ENCODE measurements around the gene KLRG1. TPM values are rescaled to one million over a fixed set of nuclear protein-coding genes. Genes with fewer than 3 reads are reported as not detected.

Gene KLRG1
- total RNA-seq, 1 experiment from 2014 or later, result 2.1 TPM

DNA sequence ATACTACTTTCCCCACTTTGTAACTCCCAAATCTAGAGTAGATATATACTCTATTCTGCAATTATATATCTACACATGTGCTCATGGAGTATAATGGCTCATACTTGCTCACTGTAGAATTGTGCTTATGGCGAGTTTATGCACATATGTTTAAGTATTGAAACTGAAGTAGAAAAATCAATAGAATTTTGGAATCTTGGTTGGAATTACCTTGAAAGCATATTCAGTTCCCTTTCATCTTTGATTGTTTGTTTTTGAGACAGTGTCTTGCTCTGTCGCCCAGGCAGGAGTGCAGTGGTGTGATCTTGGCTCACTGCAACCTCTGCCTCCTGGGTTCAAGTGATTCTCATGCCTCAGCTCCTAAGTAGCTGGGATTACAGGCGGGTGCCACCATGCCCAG, 4.5 kb downstream of the KLRG1 start:
- H3K9ac ChIP-seq (ENCODE audit: extremely low read depth, insufficient read length, low read length), result no peak overlapping the region
- H3K18ac ChIP-seq (ENCODE audit: insufficient read length, low read depth, low read length), result no peak overlapping the region
- H2BK12ac ChIP-seq (ENCODE audit: insufficient read length, low read depth, low read length), result no peak overlapping the region
- no peak overlapping the region for H3K56ac ChIP-seq (ENCODE audit: insufficient read length, low read depth, low read length)
- no peaks in the 10 kb centered on the region for H3K27me3 ChIP-seq (ENCODE audit: insufficient read depth, low read length)
- TF ChIP-seq, protein P1, sequence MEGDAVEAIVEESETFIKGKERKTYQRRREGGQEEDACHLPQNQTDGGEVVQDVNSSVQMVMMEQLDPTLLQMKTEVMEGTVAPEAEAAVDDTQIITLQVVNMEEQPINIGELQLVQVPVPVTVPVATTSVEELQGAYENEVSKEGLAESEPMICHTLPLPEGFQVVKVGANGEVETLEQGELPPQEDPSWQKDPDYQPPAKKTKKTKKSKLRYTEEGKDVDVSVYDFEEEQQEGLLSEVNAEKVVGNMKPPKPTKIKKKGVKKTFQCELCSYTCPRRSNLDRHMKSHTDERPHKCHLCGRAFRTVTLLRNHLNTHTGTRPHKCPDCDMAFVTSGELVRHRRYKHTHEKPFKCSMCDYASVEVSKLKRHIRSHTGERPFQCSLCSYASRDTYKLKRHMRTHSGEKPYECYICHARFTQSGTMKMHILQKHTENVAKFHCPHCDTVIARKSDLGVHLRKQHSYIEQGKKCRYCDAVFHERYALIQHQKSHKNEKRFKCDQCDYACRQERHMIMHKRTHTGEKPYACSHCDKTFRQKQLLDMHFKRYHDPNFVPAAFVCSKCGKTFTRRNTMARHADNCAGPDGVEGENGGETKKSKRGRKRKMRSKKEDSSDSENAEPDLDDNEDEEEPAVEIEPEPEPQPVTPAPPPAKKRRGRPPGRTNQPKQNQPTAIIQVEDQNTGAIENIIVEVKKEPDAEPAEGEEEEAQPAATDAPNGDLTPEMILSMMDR (conservative IDR thresholded peaks at IDR 0.05), result no peak
- H3K4ac ChIP-seq (ENCODE audit: low read depth, low read length), result no peak overlapping the region
- no peaks in the 10 kb centered on the region for H3K23me2 ChIP-seq (ENCODE audit: insufficient read length, low read depth, low read length, poor library complexity, severe bottlenecking)
- H2AK5ac ChIP-seq (ENCODE audit: insufficient read length, low read length), result no peak overlapping the region
- Mint-ChIP-seq H3K36me3 (ENCODE audit: insufficient read depth in 1 of 3, low read depth in 3 of 3) (no peaks in the 10 kb centered on the region), H3K9me3 (no peaks in the 10 kb centered on the region), H3K27ac (no peak overlapping the region), H3K4me1 (peaks cover 3% of the 10 kb centered on the region in 2 experiments), H3K27me3 (ENCODE audit: low read depth) (no peaks in the 10 kb centered on the region), H3K4me3 (no peak overlapping the region)
- no peaks in the 10 kb centered on the region for H3K9me3 ChIP-seq (ENCODE audit: control insufficient read depth, low read depth, low read length)
- no peaks in the 10 kb centered on the region for H3K79me2 ChIP-seq (ENCODE audit: insufficient read depth, low read length)
- H3T11ph ChIP-seq (ENCODE audit: low read length), result no peak overlapping the region
- no peak overlapping the region for H2AFZ ChIP-seq (ENCODE audit: low read length)
- H2BK5ac ChIP-seq (ENCODE audit: insufficient read length, low read length), result no peak overlapping the region
- no peak overlapping the region for H2BK120ac ChIP-seq (ENCODE audit: low read depth, low read length, poor library complexity, severe bottlenecking)
- no peak overlapping the region for H3K14ac ChIP-seq (ENCODE audit: insufficient read depth, low read length)
- H4K91ac ChIP-seq (ENCODE audit: insufficient read length, low read depth, low read length), result no peak overlapping the region
- DNase-seq, result no peak
- no peak overlapping the region for H4K5ac ChIP-seq (ENCODE audit: insufficient read length, low read depth, low read length)
- H4K20me1 ChIP-seq (ENCODE audit: control insufficient read depth, insufficient read depth, insufficient read length), result no peaks in the 10 kb centered on the region
- H3K27ac ChIP-seq (ENCODE audit: insufficient read length, low read depth, low read length), result no peak overlapping the region
- no peak overlapping the region for H3K4me2 ChIP-seq (ENCODE audit: insufficient read depth, insufficient read length, low read length)
- H3K79me1 ChIP-seq (ENCODE audit: insufficient read depth, low read depth, low read length, poor library complexity, severe bottlenecking), result no peaks in the 10 kb centered on the region
- H2BK20ac ChIP-seq (ENCODE audit: low read depth, low read length, poor library complexity, severe bottlenecking), result no peak overlapping the region
- peaks cover 3% of the 10 kb centered on the region; the same call in 1 of the 2 replicates for H3K4me1 ChIP-seq (ENCODE audit: insufficient read depth, low read length)
- no peak overlapping the region for H4K8ac ChIP-seq (replicated peaks; ENCODE audit: insufficient read length, low read depth, low read length)
- no CpG with 5 or more reads among the region's 3 CpGs for WGBS (ENCODE audit: extremely low coverage, insufficient read length, low lambda C conversion rate)
- no peak overlapping the region for H2BK15ac ChIP-seq (ENCODE audit: low read depth, low read length)
- no peak overlapping the region for H3K23ac ChIP-seq (ENCODE audit: insufficient read length, low read depth, low read length)
